ENCODE measurements around the gene PPP1R12B.
"Not testable (repeated sequence)": the region's sequence is repeated elsewhere in the genome, so short reads cannot be mapped to it uniquely, and the experiment has no call there.

PPP1R12B gene

DNA sequence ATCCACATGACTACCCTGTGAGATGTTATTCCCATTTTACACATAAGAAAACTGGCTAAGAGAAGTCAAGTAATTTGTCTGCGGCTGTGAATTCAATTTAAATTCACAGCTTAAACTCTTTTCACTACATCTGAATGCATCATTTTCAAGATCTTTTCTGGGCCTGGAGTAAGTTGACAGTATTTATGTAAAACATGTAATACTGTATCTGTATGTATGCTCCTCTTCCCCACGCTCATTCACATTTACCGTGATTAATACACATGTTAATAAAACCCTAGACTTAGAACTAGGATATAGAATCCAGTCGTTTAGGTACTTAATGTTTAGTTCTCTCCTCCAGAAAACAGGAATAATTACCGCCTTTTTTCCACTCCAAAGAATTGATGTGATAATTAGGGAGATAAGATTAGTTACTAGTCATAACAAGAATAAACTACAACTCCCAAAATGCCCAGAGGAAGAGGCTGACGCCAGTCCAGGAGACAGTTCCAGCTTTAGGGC lies 442 bp upstream of the PPP1R12B start:
- no peak for DNase-seq

- DNase-seq, result no peak
Measured at GRCh38 chr1:202349206-202349928, 868 bp downstream of the PPP1R12B start.

DNA sequence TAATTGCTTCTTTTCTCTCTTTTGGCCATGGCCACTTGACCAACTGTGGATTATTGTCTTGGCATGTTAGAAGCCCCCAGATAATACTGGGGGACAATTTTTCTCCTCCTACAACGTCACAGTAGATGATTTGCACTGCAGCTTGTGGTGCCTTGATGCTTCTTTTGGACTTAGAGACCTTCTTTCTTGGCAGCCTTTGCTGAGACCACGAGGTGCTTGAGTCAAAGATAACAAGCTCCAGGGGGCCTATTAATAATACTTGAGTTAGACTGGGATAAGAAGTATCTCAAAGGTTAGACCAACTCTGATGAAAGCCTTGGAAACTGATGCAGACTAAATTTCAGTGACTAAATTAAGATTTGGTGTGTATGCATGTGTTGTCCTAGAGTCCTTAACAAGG lies 3.2 kb downstream of the PPP1R12B start:
- DNase-seq, result no peak

GRCh38 chr1:202352583-202353197 lies 4.2 kb downstream of the PPP1R12B start:
- not testable (repeated sequence) for DNase-seq

DNA sequence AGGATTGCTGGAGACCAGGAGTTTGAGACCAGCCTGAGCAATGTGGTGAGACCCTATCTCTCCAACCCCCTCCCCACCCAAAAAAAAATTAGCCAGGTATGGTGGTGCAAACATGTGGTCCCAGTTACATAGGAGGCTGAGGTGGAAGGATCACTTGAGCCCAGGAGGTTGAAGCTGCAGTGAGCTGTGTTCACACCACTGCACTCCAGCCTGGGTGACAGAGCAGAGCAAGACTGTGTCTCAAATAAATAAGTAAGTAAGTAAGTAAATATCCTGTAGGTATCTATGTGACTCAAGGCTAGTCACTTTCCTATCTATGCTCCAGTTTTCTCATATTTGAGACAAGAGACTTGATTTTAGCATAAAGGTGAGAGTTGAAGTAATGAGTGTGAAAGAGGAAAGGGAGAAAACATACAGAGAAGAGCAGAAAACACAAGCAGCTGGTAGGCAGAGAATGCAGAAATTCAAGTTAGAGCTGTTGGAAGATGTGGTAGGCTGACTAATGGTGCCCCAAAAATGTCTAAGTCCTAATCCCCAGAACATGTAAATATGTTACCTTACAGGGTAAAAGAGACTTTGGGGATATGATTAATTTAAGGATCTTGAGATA lies 7.5 kb downstream of the PPP1R12B start:
- no peak for DNase-seq

DNA sequence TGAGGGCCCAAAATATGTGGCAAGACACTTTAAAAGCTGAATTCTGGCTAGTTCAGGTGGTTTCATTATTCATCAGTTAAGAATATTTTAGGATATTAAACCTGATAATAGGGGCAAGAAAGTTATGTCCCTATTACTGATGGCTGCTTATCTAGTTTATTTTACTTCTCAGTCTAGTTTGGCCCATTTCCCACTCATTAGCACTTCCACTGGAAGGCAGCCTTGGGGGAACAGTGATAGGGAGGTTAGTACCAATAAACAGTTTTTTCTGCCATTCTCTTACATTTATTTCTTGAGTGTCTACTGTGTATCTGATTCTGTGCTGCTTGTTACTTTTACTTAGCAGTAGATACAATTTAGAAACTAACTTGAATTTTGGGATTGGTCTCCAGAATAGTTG lies 9.0 kb downstream of the PPP1R12B start:
- no peak for DNase-seq

DNA sequence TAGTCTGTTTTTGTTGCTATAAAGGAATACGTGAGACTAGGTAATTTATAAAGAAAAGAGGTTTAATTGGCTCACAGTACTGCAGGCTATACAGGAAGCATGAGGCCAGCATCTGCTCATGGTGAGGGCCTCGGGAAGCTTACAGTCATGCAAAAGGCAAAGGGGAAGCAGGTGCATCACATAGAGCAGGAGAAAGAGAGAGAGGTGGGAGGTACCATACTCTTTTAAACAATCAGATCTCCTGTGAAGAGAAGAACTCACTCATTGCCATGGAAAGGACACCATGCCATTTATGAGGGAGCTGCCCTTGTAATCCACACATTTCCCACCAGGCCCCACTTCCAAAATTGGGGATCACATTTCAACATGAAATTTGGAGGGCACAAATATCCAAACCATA lies 12.7 kb downstream of the PPP1R12B start:
- no peak for DNase-seq

DNA sequence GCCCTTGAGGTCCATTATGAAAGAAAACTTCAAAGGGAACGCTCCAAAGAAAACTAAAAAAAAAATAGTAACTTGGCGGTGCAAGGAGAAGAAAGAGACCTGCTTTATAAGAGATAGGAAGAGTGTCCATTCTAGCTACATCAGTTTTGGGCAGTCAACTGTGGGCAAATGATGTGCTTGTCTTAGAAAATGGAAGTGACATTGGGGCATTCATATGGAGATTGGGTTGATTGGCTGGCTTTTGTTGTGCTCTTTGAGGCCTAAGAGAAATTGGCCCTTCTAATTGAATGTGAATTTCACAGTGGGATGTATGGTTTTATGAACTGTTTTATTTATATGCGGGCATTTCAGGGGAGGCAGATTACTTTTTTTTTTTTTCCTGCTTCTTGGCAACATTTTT lies 13.2 kb downstream of the PPP1R12B start:
- DNase-seq, result no peak

- DNase-seq, result no peak
Measured at GRCh38 chr1:202362212-202362611, 13.7 kb downstream of the PPP1R12B start.

- no peak for DNase-seq
Measured at GRCh38 chr1:202365092-202365815, 16.8 kb downstream of the PPP1R12B start.

GRCh38 chr1:202367271-202367670 lies 18.8 kb downstream of the PPP1R12B start:
- no peak for DNase-seq

GRCh38 chr1:202370906-202371305 lies 22.4 kb downstream of the PPP1R12B start:
- DNase-seq, result not testable (repeated sequence)

DNA sequence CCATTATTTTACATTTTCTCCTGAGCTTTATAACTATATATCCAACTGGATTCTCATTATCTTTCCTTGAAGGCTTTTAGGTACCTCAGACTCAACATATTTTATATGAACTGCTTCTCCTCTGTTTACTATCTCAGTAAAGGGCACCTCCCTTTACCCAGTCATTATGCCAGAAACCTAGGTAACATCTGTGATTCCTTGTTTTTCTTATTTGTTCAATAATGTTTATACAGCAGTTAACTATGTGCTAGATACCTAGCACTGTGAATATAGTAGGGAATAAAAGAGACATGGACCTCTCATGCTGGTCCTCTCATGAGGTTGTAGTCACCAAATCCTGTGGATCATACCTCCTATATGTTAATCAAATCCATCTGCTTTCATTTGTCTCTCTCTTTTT lies 25.6 kb downstream of the PPP1R12B start:
- DNase-seq, result no peak

- not testable (repeated sequence) for DNase-seq
Measured at GRCh38 chr1:202375175-202375574, 26.7 kb downstream of the PPP1R12B start.

GRCh38 chr1:202376247-202376646 lies 27.7 kb downstream of the PPP1R12B start:
- no peak for DNase-seq

DNA sequence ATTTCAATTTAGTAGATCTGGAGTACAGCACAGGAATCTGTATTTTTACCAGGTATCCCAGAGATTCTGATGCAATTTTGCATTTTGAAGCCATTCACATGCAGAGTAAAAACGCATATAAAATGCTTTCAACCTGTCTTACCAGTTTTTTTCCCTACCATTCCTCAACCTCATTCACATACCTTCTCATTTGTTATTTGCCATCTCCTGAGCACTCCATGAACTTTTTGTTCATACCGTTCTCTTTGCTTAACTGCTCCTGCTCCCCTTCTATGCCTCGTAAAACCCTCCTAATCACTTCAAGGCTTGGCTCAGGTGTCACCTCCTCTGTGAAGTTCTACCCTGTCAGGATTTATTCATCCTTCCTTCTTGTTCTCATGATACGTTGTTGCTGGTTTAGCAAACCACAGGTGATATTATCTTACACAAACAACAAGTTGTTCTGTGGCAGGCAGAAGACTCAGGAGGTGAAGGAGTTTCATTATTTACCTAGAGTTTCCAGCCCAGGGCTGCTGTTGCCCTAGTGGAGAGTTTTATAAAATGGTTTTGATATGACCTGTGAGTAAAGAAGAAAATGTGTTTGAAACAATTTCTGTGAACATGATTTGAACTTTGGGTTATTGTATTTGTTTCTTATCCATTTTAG lies 31.5 kb downstream of the PPP1R12B start:
- DNase-seq, result not testable (repeated sequence)

- not testable (repeated sequence) for DNase-seq
Measured at GRCh38 chr1:202380535-202380934, 32.0 kb downstream of the PPP1R12B start.

DNA sequence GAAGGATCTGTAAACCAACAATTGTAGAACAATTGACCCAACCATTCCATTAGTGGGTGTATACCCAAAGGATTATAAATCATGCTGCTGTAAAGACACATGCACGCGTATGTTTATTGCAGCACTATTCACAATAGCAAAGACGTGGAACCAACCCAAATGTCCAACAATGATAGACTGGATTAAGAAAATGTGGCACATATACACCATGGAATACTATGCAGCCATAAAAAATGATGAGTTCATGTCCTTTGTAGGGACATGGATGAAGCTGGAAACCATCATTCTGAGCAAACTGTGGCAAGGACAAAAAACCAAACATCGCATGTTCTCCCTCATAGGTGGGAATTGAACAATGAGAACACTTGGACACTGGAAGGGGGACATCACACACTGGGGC lies 33.4 kb downstream of the PPP1R12B start:
- DNase-seq, result not testable (repeated sequence)

- DNase-seq, result not testable (repeated sequence)
Measured at GRCh38 chr1:202395831-202396230, 47.3 kb downstream of the PPP1R12B start.

DNA sequence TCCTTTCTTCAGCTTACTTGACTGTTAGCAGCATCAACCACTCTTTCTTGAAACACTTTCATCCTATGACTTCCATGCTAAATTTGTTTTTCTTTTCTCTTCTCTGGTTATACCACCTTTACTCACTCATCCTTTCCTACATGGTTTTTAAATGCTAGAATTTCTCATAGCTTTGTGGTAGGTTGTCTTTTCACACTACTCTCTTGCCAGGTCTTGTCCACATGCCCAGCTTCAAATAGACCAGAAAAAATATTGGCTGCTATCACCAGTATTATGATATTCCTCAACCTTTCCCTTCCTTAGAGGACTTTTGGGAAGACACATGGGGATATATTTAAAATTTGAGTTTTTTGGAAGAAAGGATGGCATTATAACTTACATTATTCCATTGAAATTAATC lies 48.8 kb downstream of the PPP1R12B start:
- DNase-seq, result no peak

GRCh38 chr1:202398439-202398838 lies 49.9 kb downstream of the PPP1R12B start:
- DNase-seq, result not testable (repeated sequence)

DNA sequence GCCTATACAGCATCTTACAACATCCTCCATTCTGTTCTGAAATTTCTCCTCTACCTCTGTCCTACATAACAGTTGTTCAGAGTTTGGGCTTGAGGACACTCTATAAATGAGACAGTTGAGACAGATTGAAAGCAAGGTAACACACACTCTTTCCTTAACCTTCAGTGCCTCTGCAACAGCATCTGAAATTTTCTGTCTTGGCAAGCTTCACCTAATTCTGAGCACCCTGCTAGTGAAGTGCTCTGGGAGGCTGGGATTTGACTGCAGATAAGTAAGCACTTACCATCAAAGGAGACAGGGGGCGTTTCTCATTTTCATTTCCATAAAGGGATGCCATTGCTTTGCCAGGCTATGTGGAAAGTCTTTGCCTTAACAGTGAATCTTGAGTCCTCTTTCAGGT lies 53.3 kb downstream of the PPP1R12B start:
- not testable (repeated sequence) for DNase-seq

GRCh38 chr1:202403381-202403780 lies 54.9 kb downstream of the PPP1R12B start:
- DNase-seq, result not testable (repeated sequence)
